AG10803 (cell line): ENCODE results near the gene PRH1.

Source experiments
- DNase-seq: peaks from one replicate; pipeline ENCODE4 v3.0.0; 2010; ENCODE audit warnings: low read depth
- H3K4me3 ChIP-seq: 2 replicates; pipeline ENCODE4 v1.5.1; 2011; ENCODE audit warnings: mild to moderate bottlenecking, low read length, control low read depth
- TF ChIP-seq, protein P1 (sequence below): conservative IDR thresholded peaks from 2 replicates; pipeline ENCODE4 v1.5.1; 2011; ENCODE audit warnings: mild to moderate bottlenecking, low read length, control low read depth, inconsistent platforms

The PRH1 gene

GRCh38 chr12:10901427-10901826 lies 17.4 kb upstream of the PRH1 start:
- TF ChIP-seq, protein P1, sequence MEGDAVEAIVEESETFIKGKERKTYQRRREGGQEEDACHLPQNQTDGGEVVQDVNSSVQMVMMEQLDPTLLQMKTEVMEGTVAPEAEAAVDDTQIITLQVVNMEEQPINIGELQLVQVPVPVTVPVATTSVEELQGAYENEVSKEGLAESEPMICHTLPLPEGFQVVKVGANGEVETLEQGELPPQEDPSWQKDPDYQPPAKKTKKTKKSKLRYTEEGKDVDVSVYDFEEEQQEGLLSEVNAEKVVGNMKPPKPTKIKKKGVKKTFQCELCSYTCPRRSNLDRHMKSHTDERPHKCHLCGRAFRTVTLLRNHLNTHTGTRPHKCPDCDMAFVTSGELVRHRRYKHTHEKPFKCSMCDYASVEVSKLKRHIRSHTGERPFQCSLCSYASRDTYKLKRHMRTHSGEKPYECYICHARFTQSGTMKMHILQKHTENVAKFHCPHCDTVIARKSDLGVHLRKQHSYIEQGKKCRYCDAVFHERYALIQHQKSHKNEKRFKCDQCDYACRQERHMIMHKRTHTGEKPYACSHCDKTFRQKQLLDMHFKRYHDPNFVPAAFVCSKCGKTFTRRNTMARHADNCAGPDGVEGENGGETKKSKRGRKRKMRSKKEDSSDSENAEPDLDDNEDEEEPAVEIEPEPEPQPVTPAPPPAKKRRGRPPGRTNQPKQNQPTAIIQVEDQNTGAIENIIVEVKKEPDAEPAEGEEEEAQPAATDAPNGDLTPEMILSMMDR = no peak
- H3K4me3 ChIP-seq = no peak overlapping the region
- no peak for DNase-seq

- TF ChIP-seq, protein P1 = no peak
- DNase-seq = no peak
- no peak overlapping the region for H3K4me3 ChIP-seq
These were observed 16.9 kb upstream of the PRH1 start for GRCh38 chr12:10900972-10901371.

GRCh38 chr12:10900530-10900929 lies 16.5 kb upstream of the PRH1 start:
- H3K4me3 ChIP-seq = no peak overlapping the region
- TF ChIP-seq, protein P1 = no peak
- DNase-seq = no peak

- H3K4me3 ChIP-seq = no peak overlapping the region
- TF ChIP-seq, protein P1 = no peak
- no peak for DNase-seq
These were observed 12.8 kb upstream of the PRH1 start for GRCh38 chr12:10896854-10897253.

GRCh38 chr12:10891937-10892336 lies 7.9 kb upstream of the PRH1 start:
- no peak for DNase-seq
- TF ChIP-seq, protein P1 = no peak
- H3K4me3 ChIP-seq = no peak overlapping the region

GRCh38 chr12:10889226-10889625 lies 5.2 kb upstream of the PRH1 start:
- no peak for DNase-seq
- TF ChIP-seq, protein P1 = no peak
- H3K4me3 ChIP-seq = no peak overlapping the region

GRCh38 chr12:10873378-10873777 lies 10.7 kb downstream of the PRH1 start:
- TF ChIP-seq, protein P1 = no peak
- peak; percentile 17 for DNase-seq
- no peak overlapping the region for H3K4me3 ChIP-seq
